DND-41 (cell line): Measurements from ENCODE around the gene FOXO6.

Source experiments
- EZH2 ChIP-seq: IDR thresholded peaks from 3 replicates; pipeline ENCODE4 v1.6.1; 2012; ENCODE audit warnings: borderline replicate concordance, low read depth, mild to moderate bottlenecking, moderate library complexity, low read length, inconsistent platforms; ENCODE audit not compliant: severe bottlenecking
- TF ChIP-seq, protein P1 (sequence below): IDR thresholded peaks from 2 replicates; pipeline ENCODE4 v1.5.1; 2012; ENCODE audit warnings: borderline replicate concordance, low read length, moderate library complexity, mild to moderate bottlenecking; ENCODE audit not compliant: poor library complexity, severe bottlenecking; ENCODE audit errors: extremely low read depth

DNA sequence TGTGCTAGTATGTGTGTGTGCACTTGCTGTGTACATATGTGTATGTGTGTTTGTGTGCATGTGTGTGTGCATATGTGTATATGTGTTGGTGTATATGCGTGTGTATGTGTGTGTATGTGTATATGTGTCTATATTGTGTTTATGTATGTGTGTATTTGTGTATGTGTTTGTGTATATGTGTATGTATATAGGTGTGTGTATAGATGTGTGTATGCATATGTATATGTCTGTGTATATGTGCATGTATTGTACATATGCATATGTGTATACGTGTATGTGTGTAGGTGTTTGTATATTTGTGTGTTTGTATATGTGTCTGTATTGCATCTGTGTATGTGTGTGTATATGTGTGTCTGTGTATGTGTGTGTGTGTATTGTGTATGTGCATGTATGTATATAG is 64.1 kb downstream of the FOXO6 start:
- TF ChIP-seq, protein P1, sequence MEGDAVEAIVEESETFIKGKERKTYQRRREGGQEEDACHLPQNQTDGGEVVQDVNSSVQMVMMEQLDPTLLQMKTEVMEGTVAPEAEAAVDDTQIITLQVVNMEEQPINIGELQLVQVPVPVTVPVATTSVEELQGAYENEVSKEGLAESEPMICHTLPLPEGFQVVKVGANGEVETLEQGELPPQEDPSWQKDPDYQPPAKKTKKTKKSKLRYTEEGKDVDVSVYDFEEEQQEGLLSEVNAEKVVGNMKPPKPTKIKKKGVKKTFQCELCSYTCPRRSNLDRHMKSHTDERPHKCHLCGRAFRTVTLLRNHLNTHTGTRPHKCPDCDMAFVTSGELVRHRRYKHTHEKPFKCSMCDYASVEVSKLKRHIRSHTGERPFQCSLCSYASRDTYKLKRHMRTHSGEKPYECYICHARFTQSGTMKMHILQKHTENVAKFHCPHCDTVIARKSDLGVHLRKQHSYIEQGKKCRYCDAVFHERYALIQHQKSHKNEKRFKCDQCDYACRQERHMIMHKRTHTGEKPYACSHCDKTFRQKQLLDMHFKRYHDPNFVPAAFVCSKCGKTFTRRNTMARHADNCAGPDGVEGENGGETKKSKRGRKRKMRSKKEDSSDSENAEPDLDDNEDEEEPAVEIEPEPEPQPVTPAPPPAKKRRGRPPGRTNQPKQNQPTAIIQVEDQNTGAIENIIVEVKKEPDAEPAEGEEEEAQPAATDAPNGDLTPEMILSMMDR, result no peak
- no peak for TF ChIP-seq EZH2
